ENCODE measurements around the gene GSTM3.
A peak's percentile ranks its signal among the peaks of the same experiment; 100 is the strongest.

The GSTM3 gene

DNA sequence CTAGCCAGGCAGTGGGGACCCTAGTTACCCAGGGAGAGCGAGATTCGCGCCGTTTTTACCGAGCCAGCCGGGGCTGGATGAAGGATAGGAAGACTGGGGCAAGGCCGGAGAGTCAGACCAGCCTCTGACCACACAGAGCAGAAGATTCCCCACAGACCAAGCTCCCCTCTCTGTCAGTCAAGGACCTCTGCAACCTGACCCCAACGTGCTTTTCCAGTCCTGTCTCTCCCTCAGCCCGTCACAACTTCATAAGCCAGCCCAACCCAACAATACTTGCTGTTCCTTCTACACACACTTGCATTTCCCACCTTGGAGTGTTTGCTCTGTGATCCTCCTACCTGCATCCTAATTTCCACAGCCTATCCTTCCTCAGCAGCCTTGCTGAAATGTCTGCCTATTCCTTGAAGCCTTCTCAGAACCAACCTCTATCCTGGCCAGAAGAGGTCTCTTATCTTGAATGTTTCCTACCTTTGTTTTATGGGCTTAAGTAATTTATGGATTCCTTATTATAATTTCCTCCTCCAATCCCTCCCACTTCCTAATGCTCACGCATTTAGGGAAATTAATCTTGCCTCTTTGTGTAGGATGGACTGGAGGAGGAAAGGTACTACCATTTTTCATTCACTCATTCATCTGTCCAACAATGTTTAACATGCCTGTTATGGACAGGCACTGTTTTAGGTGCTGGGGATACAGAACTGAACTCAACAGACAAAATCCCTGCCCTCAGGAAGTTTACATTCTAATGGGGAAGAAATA lies at the start of gene GSTM3:
TSS of gene GSTM3 (minus strand) at position 424 of the 759 bp plus-strand sequence. CDS start 751 bp downstream, outside the sequence.
- no peak for DNase-seq (ENCODE audit: low read depth)

DNA sequence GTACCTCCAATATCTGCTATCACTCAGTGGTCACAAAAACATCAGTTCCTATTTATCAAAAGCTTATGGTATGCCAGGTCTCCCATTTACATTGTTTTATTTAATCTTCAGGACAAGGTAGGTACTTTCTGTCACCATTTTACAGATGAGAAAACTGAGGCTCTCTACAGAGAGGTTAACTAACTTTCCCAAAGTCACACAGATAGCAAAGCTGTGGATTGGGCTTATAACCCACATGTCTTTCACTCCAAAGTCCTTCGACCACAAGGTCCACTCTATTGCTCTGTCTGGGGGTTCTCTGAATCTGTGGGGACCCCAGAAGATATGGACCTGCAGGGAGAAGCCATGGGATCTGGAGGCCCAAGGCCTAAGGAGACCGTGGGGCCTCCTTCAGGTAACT lies 49.5 kb upstream of the GSTM3 start:
- DNase-seq (ENCODE audit: low read depth): no peak

DNA sequence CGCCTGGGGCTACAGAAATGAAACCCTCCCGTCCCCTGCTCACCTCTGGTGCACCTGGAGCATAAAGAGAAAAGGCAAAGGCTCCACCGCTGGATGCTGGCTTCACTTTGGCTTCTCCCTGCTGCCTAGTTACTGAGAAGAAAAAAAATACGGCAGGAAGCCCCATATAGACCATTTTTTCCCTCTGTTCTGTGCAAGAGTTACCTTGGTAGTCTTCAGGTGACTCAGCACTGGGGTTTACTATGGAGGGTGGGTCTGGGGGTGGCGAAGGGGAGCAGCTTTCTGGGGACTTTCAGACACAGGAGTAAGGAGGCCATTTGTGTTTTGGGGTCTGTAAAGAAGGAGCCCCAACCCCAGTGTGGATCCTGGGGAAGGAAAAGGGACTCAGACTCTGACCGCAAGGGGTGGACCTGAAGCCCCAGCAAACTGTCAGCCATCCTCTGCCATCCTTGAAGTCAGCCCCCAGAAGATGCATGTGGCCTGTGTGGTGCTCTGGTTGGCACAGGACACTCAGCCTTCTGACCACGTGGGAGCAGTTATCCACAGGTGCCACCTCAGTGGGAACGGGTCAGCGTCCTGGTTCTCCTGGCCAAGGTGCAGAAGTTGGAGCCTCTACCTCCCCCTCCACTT lies 48.8 kb upstream of the GSTM3 start:
- no peak for DNase-seq (ENCODE audit: low read depth)

DNA sequence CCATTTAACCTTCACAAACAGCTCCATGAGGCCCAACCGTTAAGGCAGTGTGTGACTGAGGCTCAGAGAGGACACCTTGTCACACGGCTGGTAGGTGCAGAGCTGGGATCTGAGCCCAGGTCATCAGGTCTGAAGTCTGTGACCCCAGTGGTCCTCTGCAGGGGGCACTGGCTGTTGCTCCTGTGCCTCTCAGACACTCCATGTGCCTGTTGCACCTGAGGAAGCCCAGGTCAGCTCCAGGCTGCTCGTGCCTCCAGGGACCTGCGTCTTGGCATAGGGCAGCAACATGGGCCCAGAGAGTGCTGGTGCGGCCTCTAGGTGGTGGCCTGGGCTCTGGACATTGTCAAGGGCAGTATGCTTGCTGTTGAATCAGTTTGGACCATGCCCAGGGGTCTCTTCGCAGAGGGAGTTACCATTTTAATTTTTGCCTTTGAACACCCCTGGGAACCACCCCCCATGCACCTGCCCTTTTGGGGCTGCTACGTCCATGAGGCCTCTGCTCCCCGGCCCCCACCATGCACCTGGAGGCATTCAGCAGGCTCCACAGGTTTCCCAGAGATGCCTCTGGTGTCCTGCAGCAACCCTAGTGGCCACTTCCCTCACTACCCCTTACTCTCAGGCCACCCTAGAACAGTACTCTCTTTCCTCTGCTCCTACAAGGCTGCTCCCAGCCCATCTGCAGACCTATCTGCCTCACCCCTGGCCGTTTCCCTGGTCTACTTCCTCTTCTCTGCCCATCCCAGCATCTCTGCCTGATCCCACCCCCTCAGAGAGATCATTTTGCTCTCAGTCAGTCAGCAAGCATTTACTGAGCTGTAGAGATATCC lies 48.1 kb upstream of the GSTM3 start:
- no peak for DNase-seq (ENCODE audit: low read depth)

DNA sequence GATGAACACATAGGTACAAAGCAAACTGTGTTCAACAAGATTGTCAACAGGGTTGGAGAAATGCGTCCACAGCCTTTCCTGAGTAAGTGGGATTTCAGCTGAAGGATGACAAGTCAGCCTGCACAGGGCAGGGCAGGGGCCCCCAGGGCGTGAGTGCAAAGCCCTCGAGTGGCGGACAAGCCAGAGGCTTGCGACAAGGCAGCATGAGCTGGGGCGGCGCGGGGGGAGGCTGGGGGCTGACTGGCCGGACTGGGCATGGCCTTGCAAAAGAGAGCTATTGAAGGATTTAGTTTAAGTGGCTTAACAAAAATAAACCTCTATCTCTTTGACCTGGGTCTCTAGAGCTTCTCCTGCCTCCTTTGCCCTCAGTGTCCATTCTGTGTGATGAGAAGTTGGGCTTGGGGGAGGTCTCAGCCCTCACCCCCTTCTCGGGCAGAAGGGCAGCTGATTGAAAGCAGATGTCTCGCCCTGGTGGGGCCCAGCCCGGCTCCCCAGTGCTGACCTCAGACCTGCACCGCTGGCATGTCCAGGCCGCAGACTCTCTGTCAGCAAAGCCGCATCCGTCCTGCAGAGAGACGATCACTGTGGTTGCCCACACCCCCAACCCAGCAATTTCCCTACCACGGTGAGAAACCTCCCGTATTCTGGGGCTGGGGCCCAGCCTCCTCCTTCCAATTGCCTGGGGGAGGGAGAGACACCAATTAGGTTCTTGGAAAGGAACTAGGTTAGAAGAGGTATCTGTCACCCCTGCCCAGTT lies 47.2 kb upstream of the GSTM3 start:
- DNase-seq (ENCODE audit: low read depth): peak; percentile 15

DNA sequence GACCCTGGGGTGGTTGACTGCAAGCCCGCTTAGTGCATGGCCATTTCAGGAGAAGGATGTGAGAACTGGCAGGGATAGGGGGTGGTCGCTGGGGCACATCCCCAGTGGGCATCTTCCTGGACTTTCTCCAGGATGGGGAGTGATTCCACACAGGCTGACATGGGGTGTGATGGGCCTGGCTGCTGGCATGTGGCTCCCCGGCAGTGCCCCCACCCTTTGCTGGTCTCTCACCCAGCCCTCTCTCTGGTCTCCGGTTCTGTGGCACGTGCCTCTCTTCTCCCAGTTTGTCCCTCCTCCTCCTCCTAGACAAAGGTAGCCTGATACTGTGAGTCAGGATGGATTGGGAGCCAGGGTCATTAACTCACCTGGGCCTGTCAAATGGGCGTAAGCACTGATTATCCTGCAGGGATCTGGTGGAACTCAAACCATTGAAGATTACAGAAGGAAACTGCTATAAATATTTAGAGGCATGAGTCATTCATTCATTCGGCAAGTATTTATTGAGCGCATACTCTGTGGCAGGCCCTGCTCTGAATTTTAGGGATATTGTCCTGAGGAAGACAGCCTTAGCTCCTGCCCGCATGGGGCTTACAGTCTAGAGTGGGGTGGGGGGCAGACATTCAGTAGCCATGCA lies 46.5 kb upstream of the GSTM3 start:
- DNase-seq (ENCODE audit: low read depth): no peak

DNA sequence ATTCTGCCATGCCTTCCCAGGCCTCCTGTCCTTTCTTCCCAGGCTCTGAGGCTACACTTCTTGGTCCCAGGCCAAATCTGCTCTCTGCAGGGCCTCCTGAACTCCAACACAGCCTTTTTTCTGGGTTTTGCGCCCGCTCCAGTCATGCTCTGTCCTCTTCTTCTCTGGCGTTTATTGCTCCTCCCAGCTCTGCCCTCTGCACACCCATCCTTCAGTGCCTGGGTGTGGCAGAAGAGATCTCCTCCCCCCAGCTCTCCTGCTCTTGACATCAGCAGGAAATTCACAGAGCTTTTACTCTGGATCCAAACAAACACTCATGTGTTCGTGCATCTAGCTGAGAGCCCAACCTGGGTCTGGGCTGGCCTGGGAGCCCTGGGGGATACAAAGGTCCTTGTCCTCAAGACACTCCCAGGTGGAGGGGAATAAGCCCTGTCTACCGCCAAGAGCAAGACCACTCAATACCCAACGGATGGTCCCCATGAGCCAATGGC lies 45.7 kb upstream of the GSTM3 start:
- DNase-seq (ENCODE audit: low read depth): no peak

DNA sequence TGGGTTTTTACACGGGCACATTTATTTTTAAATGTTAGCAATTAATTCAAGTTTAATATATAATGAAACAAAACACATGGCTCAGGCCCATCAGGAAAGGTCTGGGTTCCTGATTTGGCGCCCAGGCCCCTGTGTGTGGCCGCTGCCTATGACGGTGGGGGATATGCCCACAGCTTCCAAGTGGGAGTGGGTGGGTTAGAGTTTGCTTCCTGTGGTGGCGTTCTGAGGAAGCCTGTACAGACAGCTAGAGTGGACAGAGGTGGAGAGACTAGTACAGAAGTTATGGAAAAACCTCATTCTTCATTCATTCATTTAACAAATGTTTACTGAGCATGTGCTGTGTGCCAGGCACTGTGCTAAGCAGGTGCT lies 45.3 kb upstream of the GSTM3 start:
- no peak for DNase-seq (ENCODE audit: low read depth)

DNA sequence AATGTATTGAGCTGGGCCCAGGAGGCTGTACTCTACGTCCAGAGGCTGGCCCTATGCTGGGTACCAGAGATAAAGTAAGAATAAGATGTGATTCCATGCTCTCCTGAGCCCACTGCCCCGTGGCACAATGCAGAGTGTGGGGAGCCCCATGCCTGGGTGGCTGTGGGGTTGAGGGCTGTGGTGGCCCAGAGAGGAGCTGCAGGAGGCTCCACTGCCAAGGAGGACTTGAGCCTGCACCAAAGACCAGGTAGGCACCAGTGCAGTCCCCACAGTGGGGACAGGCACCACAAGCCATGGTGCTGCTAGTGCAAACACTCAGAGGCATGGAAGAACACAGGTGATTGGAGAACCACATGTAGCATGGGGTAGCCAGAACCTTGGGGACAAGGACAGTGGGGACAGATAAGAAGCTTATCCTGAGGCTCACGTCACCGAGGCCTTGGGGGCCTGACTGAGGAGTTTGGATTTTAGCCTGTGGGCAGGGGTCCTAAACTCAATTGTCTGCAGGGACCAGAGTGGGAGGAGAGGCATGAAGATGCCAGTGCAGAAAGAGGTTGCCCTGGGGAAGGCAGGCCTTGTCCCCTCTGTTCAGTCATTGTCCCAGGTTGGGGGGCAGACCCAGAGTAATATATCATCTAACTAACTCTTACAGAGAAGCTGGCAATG lies 44.7 kb upstream of the GSTM3 start:
- DNase-seq (ENCODE audit: low read depth): no peak

DNA sequence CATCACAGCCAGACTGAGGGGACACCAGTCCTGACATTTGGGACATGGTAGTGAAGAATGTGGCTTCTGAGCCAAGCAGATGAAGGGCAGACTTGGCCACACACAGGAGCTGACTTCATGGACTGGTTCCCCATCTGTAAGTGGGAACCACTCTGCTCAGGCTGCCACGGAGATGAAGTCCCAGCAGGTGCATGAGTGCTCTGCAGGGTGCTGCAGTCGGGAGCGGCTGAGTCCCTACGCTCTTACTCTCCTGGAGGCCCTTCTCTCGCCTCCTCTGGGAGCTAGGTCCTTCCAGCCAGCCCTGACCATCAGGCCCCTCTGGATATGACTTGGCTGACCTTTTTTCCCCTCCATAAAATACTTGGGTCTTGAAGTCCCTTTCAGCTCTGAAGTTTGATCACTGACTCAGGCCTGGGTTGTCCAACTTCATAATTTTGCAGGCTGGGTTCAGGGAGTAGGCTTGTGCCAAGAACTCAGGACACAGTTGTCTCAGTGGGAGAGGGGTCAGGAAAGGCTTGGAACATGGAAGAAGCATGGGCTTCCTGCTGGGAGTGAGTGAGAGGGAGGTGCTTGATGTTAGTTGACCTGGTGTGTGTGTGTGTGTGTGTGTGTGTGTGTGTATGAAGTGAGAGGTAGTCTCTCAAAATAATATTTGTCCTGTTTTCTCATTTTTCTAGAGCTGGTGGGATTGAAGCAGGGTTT lies 43.9 kb upstream of the GSTM3 start:
- no peak for DNase-seq (ENCODE audit: low read depth)

DNA sequence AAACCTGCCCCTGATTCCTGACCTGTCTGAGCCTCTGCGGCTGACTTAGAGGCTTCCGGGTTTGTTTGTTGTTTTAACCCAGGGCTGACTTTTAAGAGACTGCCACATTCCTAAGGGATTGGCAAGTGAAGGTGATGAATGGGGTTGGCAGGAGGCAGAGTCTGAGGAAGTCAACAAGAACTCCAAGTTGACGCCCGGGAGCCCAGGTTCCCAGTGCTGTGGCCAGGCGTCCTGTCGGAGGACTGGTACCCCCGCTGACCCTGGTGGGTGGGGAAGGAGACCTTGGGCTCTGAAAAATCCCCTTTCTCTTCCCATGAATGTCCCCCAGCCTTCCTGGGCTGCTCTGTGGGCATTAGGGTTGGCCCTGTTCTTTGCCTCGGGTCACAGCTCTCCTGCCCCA lies 42.6 kb upstream of the GSTM3 start:
- DNase-seq (ENCODE audit: low read depth): no peak

DNA sequence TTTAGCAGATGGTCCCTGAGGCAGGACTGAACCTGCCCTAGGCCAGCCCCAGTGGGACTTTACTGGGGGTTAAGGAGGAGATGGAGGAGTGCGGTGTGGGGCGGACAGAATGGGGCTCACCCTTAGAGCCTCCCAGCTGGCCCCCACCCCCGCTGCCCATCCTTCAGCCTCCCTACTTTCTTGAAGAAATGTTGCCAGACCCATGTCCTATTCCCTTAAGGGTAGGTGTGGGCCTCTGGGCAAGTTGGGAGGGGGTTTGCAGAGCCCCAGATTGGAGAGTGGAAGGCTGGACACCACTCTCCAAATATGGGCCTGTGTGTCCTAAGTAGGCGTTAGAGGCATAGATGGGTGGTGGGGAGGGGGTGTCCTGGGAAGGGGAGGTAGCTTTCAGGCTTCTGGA lies 42.1 kb upstream of the GSTM3 start:
- no peak for DNase-seq (ENCODE audit: low read depth)

DNA sequence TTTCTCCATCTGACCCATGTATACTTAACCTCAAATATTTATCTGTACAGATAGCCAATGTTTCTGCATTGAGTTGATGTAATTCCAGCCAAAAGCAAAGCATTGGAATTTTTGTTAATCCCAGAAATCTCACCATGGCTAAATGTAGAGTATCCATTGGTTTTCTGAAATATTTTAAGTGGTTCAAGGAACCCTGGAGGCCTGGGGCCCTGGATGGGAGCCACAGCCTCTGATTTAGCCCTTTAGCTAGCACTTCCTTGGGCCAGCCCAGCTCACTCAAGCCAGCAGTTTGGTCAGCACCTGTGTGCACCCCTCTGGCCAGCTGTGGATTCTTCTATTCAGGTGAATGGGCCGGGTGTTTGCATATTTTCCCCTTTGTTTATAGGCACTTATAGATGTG lies 41.7 kb upstream of the GSTM3 start:
- no peak for DNase-seq (ENCODE audit: low read depth)

DNA sequence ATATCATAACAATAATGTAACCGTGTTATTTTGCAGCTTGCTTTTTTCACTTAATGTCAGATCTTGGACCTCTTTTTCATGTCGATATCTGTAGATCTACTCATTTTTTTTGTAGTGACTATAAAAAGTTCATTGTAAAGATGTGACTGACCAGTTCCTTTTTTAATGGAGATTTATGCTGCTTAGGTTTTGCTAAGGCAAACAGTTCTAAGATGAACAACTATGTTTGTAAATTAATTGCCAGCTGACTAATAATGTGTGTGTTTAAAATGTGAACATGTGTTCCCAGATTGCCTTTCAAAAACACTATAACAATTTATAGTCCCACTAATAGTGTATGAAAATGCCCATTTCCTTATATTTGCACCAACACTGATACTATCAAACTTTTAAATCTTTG lies 41.0 kb upstream of the GSTM3 start:
- DNase-seq (ENCODE audit: low read depth): no peak

DNA sequence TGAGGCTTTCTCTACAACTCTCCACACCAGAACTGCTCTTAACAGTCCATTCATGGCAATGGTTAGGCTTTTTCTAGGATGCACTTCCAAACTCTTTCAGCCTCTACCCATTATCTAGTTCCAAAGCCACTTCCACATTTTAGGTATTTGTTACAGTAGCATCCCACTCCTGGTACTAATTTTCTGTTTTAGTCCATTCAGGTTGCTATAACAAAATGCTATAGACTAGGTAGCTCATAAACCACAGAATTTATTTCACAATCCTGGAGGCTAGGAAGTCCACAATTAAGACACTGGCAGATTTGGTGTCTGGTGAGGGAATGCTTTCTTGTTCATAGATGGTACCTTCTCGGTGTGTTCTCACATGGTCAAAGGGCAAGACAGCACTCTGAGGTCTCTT lies 40.1 kb upstream of the GSTM3 start:
- DNase-seq (ENCODE audit: low read depth): no peak

DNA sequence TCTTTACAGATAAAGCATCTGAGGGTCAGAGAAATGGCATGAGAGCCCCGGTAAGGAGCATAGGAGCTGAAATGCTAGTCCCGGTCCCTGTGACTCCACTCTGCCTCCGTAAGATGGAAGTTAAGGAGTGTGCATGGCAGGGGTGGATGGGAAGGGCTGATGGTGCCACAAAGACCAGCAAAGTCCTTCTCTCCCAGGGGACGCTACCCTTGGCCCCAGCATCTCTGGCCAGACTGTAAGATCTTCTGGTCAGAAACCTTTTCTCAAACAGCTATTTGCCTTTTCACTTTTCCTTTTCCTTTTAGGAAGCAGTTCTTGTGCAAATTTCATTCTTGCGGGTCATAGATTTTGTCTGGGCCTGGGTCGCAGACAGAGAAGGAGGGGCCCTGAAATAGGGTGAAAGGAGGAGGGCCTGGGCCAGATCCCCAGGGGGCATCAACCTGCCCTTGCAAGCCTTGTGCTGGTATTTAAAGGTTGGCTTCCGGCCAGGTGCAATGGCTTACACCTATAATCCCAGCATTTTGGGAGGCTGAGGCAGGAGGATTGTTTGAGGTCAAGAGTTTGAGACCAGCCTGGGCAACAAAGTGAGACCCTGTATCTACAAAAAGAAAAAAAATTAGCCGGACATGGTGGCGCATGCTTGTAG lies 37.3 kb upstream of the GSTM3 start:
- no peak for DNase-seq (ENCODE audit: low read depth)

DNA sequence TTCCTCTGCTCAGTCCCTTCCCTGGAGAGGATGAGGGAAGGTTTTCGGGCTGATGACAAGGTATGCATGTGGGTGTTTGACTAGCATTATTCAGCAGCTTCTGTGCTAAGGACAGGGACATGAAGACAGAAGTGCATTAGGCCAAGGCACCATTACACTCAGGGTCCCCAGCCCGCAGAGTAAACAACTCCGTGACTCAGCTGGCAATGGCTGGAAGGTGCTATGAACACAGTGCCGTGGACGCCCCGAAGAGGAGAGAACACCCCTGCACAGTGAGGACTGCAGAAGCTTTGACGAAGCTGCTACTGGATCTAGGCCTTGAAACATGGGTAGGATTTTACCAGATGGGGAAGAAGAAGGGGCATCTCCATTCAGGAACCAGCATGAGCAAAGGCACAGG lies 36.6 kb upstream of the GSTM3 start:
- DNase-seq (ENCODE audit: low read depth): no peak

DNA sequence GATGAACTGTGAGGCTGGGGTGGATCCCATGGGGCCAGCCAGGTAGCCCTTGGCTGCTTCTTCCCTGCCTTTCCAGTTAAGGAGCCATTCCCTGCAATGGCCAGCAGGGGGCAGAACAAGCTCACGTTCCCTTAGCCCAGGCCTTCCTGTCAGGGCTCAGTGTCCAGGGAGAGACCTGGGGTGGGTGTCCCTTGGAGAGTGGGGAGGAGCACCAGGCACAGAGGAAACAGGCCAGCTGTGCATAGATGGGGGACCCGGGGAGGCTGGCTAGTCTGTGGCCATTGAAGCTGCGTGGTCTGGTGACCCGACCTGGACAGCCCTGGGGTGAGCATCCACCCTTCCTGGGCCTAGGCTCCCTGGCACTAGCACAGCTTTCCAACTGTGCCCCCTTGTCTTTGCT lies 36.1 kb upstream of the GSTM3 start:
- peak; percentile 58 for DNase-seq (ENCODE audit: low read depth)

DNA sequence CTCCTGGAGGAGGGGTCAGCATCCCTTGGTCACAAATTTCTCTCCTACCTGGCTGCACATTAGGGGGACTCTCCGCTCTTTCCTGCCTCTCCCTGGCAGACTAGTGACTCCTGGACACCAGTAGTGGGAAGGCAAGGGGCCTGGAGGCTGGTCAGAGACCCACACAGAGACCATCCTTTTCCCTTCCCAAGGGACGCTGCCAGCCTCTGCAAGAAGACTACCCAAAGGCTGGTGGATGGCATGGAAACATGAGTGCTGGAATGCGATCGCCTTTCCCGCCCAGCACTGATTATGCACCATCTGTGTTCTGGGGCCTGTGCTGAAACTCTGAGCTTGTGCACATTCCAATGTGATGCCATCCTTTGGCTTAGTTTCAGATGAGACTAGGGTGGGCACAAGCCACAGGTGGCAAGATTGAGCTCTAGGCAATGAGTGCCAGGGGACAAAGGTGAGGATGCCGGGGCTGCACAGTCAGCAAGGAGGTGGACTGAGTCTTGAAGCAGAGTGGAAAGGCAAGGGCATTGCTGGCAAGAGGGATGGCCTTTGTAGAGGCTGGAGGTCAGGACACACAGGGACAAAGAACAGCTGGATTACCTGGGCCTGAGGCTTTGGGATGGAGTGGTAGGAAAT lies 35.5 kb upstream of the GSTM3 start:
- no peak for DNase-seq (ENCODE audit: low read depth)

DNA sequence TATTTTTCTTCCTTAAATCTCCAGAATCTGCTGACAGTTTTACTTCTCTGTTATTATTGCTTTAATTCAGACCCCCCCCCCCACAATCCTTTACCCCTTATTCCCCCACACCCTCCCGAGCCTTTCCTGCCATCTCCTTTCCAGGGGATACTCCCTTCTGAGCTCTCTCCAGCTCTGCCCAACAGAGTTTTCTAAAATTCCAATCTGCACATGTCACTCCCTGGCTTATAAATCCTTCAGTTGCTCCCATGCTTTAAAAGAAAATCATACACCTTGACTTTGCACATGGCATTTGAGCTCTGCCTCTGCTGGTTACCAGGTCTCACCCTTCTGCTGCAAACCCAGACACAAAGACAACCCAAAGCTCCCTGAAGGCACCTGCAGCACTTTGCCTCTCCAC lies 34.6 kb upstream of the GSTM3 start:
- DNase-seq (ENCODE audit: low read depth): no peak

All from stimulated activated CD8-positive, alpha-beta memory T cell treated with anti-CD3 and anti-CD28 coated beads, Interleukin-4, amount 100 ng/mL, for 24 hours (primary cell).